Right lung (tissue), 5 donors: ENCODE results near the gene PSKH1. TPM values are rescaled to one million over a fixed set of nuclear protein-coding genes. Genes with fewer than 3 reads are reported as not detected.

ENCODE experiments used
- DNase-seq, 2 donors: peaks; one replicate each; pipeline ENCODE4 v3.0.0-alpha.2; 2013
- polyA plus RNA-seq, 5 donors: library from polyadenylated mRNA; unstranded; fragments of 120-200 nt; gene quantifications; one replicate each; pipeline versions ENCODE4 v1.2.1 to v1.2.3, GENCODE V29; 2013; ENCODE audit warnings: inconsistent platforms in 1 of 5, low replicate concordance in 1 of 5; ENCODE audit not compliant: insufficient read length in 5 of 5, insufficient read depth in 1 of 5

The PSKH1 gene
- polyA plus RNA-seq, 5 donors: 21.5 to 33.5 (median 25.7) TPM

GRCh38 chr16:67975321-67976105 is 82.5 kb downstream of the PSKH1 start:
- DNase-seq: no peak

- no peak for DNase-seq
Observed at GRCh38 chr16:67976205-67976604, 83.2 kb downstream of the PSKH1 start.

GRCh38 chr16:67977005-67977404 is 84.0 kb downstream of the PSKH1 start:
- no peak for DNase-seq

DNA sequence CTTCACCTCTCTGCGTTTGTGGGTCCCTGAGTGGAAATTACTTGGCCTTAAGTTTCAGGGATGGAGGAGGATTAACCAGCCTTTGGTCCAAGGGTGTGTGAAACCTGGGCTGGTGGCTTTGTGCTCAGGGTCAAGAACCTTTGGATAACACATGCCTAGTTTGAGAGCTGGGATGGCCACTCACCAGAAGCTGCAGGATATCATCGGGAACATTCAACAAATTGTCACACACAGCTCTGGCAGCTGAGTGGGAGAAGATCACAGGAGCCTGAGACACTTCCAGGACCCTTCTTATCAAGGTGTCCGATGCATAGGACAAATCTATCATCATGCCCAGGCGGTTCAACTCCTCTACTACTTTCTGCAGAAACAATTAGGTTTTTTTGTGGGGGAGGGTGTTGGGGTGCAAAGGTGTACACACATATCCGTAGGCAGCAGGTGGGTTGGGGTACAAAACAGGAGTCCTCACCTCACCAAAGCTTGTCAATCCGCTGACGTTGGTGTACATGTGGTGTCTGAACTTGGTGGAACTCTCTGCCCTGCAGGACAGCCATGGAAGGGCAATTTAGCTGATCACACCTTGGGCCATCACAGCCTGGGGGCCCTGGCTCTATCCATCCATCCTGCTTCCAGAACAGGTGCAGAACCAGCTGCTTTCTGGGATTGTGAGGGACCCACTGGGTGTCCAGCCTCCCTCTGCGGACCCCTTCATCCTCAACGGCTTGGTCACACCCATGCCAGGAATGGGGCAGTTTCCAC is 84.6 kb downstream of the PSKH1 start:
- no peak for DNase-seq

Other genes with a start within 250 kb of the PSKH1 start
- gene CARMIL2, start 248.1 kb upstream of the PSKH1 start, polyA plus RNA-seq: 1 to 10 TPM; 2.4 to 6.3 (median 4.6) TPM
- gene ACD, start 233.0 kb upstream of the PSKH1 start, polyA plus RNA-seq: 10 to 100 TPM; 19.0 to 30.4 (median 23.0) TPM
- gene PARD6A, start 232.3 kb upstream of the PSKH1 start, polyA plus RNA-seq: 1 to 10 TPM; 1.2 to 2.7 (median 1.5) TPM
- 10 to 100 TPM; 18.4 to 34.7 (median 25.3) TPM for gene ENKD1, start 226.5 kb upstream of the PSKH1 start, polyA plus RNA-seq
- 1 to 10 TPM; 2.0 to 3.4 (median 3.1) TPM for gene C16orf86, start 226.4 kb upstream of the PSKH1 start, polyA plus RNA-seq
- gene GFOD2, start 173.9 kb upstream of the PSKH1 start, polyA plus RNA-seq: 10 to 100 TPM; 28.1 to 40.8 (median 36.1) TPM
- gene RANBP10, start 86.7 kb upstream of the PSKH1 start, polyA plus RNA-seq: 10 to 100 TPM; 27.8 to 48.2 (median 36.8) TPM
- 1 to 10 TPM; 4.8 to 7.4 (median 6.6) TPM for gene TSNAXIP1, start 86.4 kb upstream of the PSKH1 start, polyA plus RNA-seq
- gene THAP11, start 50.9 kb upstream of the PSKH1 start, polyA plus RNA-seq: 10 to 100 TPM; 23.9 to 34.0 (median 28.5) TPM
- gene NUTF2, start 46.3 kb upstream of the PSKH1 start, polyA plus RNA-seq: 100 to 1,000 TPM; 106 to 132 (median 111) TPM
- 10 to 100 TPM; 46.6 to 63.5 (median 55.7) TPM for gene CENPT, start 45.6 kb upstream of the PSKH1 start, polyA plus RNA-seq
- gene EDC4, start 20.2 kb upstream of the PSKH1 start, polyA plus RNA-seq: 10 to 100 TPM; 57.8 to 86.4 (median 78.3) TPM
- 1 to 10 TPM in 4 of 5 donors, under 1 TPM in 1; 0.60 to 3.5 (median 2.2) TPM for gene NRN1L, start 8.4 kb upstream of the PSKH1 start, polyA plus RNA-seq
- 1 to 10 TPM; 2.9 to 7.5 (median 3.8) TPM for gene CTRL, start 38.6 kb downstream of the PSKH1 start, polyA plus RNA-seq
- 10 to 100 TPM; 20.6 to 39.0 (median 27.0) TPM for gene PSMB10, start 43.6 kb downstream of the PSKH1 start, polyA plus RNA-seq
- 10 to 100 TPM; 19.7 to 31.4 (median 27.9) TPM for gene LCAT, start 50.9 kb downstream of the PSKH1 start, polyA plus RNA-seq
- gene SLC12A4, start 75.4 kb downstream of the PSKH1 start, polyA plus RNA-seq: 10 to 100 TPM; 36.1 to 53.9 (median 47.5) TPM
- gene DPEP3, start 87.2 kb downstream of the PSKH1 start, polyA plus RNA-seq: under 1 TPM in 1 of 5 donors, not detected in 4; 0.05 TPM
- gene DPEP2, start 106.2 kb downstream of the PSKH1 start, polyA plus RNA-seq: 1 to 10 TPM; 1.9 to 3.0 (median 2.3) TPM
- gene DPEP2NB, start 122.7 kb downstream of the PSKH1 start, polyA plus RNA-seq: not detected
- gene DDX28, start 130.0 kb downstream of the PSKH1 start, polyA plus RNA-seq: 1 to 10 TPM; 5.1 to 7.6 (median 6.8) TPM
- gene DUS2, start 130.0 kb downstream of the PSKH1 start, polyA plus RNA-seq: 10 to 100 TPM; 13.8 to 17.9 (median 14.4) TPM
- 10 to 100 TPM; 29.8 to 42.9 (median 40.5) TPM for gene NFATC3, start 192.1 kb downstream of the PSKH1 start, polyA plus RNA-seq